Heart left ventricle (tissue), 16 donors: ENCODE measurements around the gene NUDC. TPM values are rescaled to one million over a fixed set of nuclear protein-coding genes. Genes with fewer than 3 reads are reported as not detected.

ENCODE experiments used
- ATAC-seq, 4 donors: fragments of 200-7000 bp; cut with Tn5 transposase; one replicate each; pipeline ENCODE4 v1.9.1; 2020 to 2022; ENCODE audit warnings: moderate library complexity in 4 of 4, mild to moderate bottlenecking in 3 of 4, moderate number of reproducible peaks in 1 of 4
- DNase-seq, 5 donors: peaks; one replicate each; pipeline ENCODE4 v3.0.0-alpha.2; 2020
- H3K27ac ChIP-seq, 12 donors: fragments of 200-600 bp; sonication (generic) in 4 of 12; one replicate each; pipeline versions ENCODE4 v1.5.0 to v1.8.0; 2016 to 2022; ENCODE audit warnings: mild to moderate bottlenecking in 2 of 12
- H3K27me3 ChIP-seq, 9 donors: fragments of 200-600 bp; sonication (generic) in 2 of 9; one replicate each; pipeline versions ENCODE4 v1.5.1 to v1.8.0; 2016 to 2022; ENCODE audit warnings: mild to moderate bottlenecking in 3 of 9
- H3K36me3 ChIP-seq, 9 donors: fragments of 200-600 bp; sonication (generic) in 2 of 9; one replicate each; pipeline versions ENCODE4 v1.5.0 to v1.8.0; 2018 to 2022; ENCODE audit warnings: mild to moderate bottlenecking in 2 of 9
- H3K4me1 ChIP-seq, 12 donors: fragments of 200-600 bp; sonication (generic) in 4 of 12; one replicate each; pipeline versions ENCODE4 v1.5.0 to v1.8.0; 2016 to 2022; ENCODE audit warnings: mild to moderate bottlenecking in 3 of 12
- H3K4me3 ChIP-seq, 12 donors: fragments of 200-600 bp; sonication (generic) in 4 of 12; one replicate each; pipeline versions ENCODE4 v1.5.0 to v1.8.0; 2017 to 2022; ENCODE audit warnings: mild to moderate bottlenecking in 9 of 12, moderate library complexity in 4 of 12
- H3K9me3 ChIP-seq, 12 donors: fragments of 200-600 bp; sonication (generic) in 4 of 12; one replicate each; pipeline versions ENCODE4 v1.5.0 to v1.8.0; 2016 to 2022; ENCODE audit warnings: mild to moderate bottlenecking in 1 of 12
- POLR2A ChIP-seq, 2 donors: fragments of 450-650 bp; IDR thresholded peaks; one replicate each; pipeline ENCODE4 v1.6.1; 2017; ENCODE audit warnings: antibody characterized with exemption in 2 of 2, mild to moderate bottlenecking in 2 of 2, moderate library complexity in 2 of 2
- WGBS, 4 donors: extraction: QIAGEN DNeasy Blood & Tissue Kit in 2 of 4; methylation state at CpG; one replicate each; pipeline versions ENCODE4 v1.1.5 to v1.1.7; 2013 to 2018; 5-methylcytosine and 5-hydroxymethylcytosine counted together
- intact Hi-C, 10 donors: fragments of 100-400 bp; cut with DNase I; formaldehyde crosslinking; loops; one replicate each; pipeline versions ENCODE4 v1.11.1 to v1.14.2; 2022
- polyA plus RNA-seq, 2 donors: library from polyadenylated mRNA; stranded (reverse); fragments of 200-250 nt; gene quantifications; one replicate each; pipeline ENCODE4 v1.2.3, GENCODE V29; 2013
- total RNA-seq, 9 donors: library from RNA; depleted of rRNA in 2 of 9; stranded (reverse); fragments of >200 nt in 2 of 9; fragmentation: NEBNext Ultra II Directional in 3 of 9; extraction: Animal tissue kit (Norgen Biotek cat#: 25700) in 3 of 9; gene quantifications; one replicate each; pipeline versions ENCODE4 v1.1.0 to v1.2.4, GENCODE V29; 2016 to 2023
- TF ChIP-seq, protein P1 (sequence below), 12 donors: fragments of 200-600 bp; sonication (generic) in 4 of 12; IDR thresholded peaks; one replicate each; pipeline versions ENCODE4 v1.5.0 to v1.8.0; 2018 to 2022; ENCODE audit warnings: antibody characterized with exemption in 12 of 12, mild to moderate bottlenecking in 5 of 12
- donor health status: ischemic (EF 13 %, LVEDD 7.1; RV severe dilation, severe dysfunction).
- donor health status: healthy with polysubstance abuse.
- donor health status: DM: no; HTN: yes; CAD: no.
- donor health status: DM: no; HTN: no; CAD: no.
- donor health status: ischemic (EF 25% LVEDD 6.9; RV normal size, moderate dysfunction).
- donor health status: ischemic (EF 25% LVEDD 5.7; RV mildly dilated, moderate dysfunction).
- donor health status: healthy.
- donor health status: DM: yes; HTN: yes; CAD: no.
- donor health status: ischemic (EF 35%, LVEDD 5.7; RV mildly dilated, moderate dysfunction).
- donor health status: nonischemic (EF 11% LVEDD 7.7; RV severe dilation, severe dysfunction).
- donor health status: DM: yes; HTN: yes; CAD: no.
- donor health status: PGD.
- donor health status: ischemic (EF 29% LVEDD 5.4; RV normal size, mild dysfunction).
- donor health status: nonischemic (EF 23%, LVEDD 6.1; RV moderate dilation, normal function).

Gene NUDC
- total and polyA plus RNA-seq, 11 donors = 53.6 to 99.6 (median 60.8) TPM

DNA sequence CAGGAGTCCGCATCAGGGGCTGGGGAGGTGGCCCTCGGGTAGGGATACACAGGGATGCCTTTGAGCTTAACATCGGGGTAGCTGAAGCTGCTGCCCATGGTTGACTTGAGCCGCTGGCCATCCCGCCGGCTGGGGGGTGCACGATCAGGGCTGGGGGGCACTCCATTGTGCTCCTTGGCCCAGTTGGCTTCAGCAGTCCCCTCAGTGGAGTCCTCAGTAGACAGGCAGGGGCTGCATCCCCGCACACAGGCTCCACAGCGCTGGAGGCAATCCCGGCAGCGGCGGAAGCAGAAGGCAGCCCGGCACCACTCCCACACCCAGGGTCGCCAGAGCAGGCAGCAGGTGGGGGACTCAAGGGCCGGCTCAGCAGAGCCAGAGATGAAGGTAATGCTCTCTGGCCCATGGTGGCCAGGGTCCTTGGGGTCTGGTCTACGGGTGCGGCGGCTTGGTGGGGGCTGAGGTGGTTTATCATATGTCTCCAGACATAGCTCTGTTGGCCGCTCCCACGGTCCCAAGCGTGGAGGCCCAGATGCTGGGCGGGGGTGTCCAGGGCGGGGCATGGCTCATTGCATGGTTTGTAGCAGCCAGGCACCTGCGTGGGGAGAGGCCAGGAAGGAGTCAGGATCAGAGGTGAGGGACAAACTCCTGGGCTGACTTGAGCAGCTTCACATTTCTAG, 30.4 kb downstream of the NUDC start:
- TF ChIP-seq, protein P1, sequence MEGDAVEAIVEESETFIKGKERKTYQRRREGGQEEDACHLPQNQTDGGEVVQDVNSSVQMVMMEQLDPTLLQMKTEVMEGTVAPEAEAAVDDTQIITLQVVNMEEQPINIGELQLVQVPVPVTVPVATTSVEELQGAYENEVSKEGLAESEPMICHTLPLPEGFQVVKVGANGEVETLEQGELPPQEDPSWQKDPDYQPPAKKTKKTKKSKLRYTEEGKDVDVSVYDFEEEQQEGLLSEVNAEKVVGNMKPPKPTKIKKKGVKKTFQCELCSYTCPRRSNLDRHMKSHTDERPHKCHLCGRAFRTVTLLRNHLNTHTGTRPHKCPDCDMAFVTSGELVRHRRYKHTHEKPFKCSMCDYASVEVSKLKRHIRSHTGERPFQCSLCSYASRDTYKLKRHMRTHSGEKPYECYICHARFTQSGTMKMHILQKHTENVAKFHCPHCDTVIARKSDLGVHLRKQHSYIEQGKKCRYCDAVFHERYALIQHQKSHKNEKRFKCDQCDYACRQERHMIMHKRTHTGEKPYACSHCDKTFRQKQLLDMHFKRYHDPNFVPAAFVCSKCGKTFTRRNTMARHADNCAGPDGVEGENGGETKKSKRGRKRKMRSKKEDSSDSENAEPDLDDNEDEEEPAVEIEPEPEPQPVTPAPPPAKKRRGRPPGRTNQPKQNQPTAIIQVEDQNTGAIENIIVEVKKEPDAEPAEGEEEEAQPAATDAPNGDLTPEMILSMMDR (IDR thresholded peaks at IDR 0.05) = no peak
- no peak for TF ChIP-seq POLR2A (IDR thresholded peaks at IDR 0.05)
- no peak for ATAC-seq
- Histone ChIP-seq H3K27ac (no peak overlapping the region), H3K4me1 (peaks cover 0 to 15% (median 1%) of the 10 kb centered on the region in 12 donors), H3K4me3 (no peak overlapping the region), H3K27me3 (peaks cover 0 to 12% (median 0%) of the 10 kb centered on the region in 9 donors), H3K36me3 (peaks cover 0 to 6% (median 0%) of the 10 kb centered on the region in 9 donors), H3K9me3 (peaks cover 0 to 13% (median 3%) of the 10 kb centered on the region in 12 donors)
- no peak for DNase-seq
- intact Hi-C loops = no loop called here
- WGBS, 4 donors = 87 to 95% (median 90%) methylated on average over 23 to 24 of the region's 24 CpGs

DNA sequence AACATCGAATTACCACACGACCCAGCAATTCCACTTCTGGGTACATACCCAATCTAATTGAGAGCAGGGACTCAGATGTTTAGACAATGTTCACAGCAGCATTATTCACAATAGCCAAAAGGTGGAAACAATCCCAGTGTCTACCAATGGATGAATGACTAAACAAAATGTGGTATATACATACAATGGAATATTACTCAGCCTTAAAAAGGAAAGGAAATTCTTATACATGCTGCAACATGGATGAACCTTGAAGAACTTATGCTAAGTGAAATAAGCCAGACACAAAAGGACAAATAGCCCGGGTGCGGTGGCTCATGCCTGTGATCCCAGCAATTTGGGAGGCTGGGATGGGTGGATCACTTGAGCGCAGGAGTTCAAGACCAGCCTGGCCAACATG, 31.8 kb downstream of the NUDC start:
- H3K4me3 ChIP-seq = no peak overlapping the region
- intact Hi-C loops = no loop called here
- TF ChIP-seq, protein P1 (IDR thresholded peaks at IDR 0.05) = no peak
- TF ChIP-seq POLR2A (IDR thresholded peaks at IDR 0.05) = no peak
- no peak for ATAC-seq
- peaks cover 0 to 15% (median 1%) of the 10 kb centered on the region in 12 donors for H3K4me1 ChIP-seq
- DNase-seq = peak in 1 of 5 donors; percentile 1
- 95 to 97% (median 96%) methylated on average over 5 of the region's 5 CpGs for WGBS, 4 donors
- peaks cover 0 to 27% (median 4%) of the 10 kb centered on the region in 9 donors for H3K27me3 ChIP-seq
- H3K27ac ChIP-seq = no peak overlapping the region
- H3K36me3 ChIP-seq = no peaks in the 10 kb centered on the region
- peaks cover 0 to 15% (median 3%) of the 10 kb centered on the region in 12 donors for H3K9me3 ChIP-seq

DNA sequence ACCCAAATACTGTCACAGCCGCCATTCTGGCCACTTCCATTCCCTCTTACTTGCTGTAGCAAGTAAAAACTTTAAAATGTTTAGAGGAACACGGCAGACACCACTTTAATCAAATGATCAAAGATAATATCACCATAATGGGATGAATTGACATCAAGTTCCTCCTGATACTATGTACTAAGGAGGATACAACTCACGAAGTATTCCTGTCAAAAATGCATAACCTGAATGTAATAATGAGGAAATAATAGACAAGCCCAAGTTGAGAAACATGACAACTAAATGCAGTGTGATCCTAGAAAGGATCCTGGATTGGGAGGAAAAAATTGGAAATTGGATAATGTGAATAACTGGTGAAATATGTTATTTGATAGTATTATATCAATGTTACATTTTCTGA, 34.8 kb downstream of the NUDC start:
- H3K27me3 ChIP-seq = peaks cover 9 to 55% (median 28%) of the 10 kb centered on the region in 9 donors
- 72 to 78% (median 76%) methylated on average over 3 of the region's 3 CpGs for WGBS, 4 donors
- ATAC-seq = no peak

DNA sequence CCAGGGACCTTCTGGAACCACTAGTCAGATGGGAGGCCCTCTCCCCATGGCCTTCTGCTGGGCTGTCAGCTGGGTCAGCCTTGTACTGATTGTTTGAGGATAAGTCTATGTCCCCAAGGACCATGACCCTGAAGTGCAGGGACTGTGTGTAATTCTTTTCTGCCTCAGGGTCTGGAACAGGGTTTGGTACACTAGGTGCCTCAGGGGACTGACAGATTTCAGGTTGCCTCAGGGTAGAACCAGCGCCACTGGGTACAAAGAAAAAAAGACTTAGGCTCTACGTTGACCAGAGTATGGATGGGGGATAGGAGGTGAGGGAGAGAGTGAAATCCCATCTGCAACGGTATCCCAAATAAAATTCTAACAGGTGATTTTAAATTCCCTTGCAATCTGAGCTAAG, 35.8 kb downstream of the NUDC start:
- Histone ChIP-seq H3K4me3 (no peak overlapping the region), H3K27ac (no peak overlapping the region), H3K36me3 (no peaks in the 10 kb centered on the region), H3K27me3 (peaks cover 9 to 59% (median 28%) of the 10 kb centered on the region in 9 donors), H3K9me3 (peaks cover 0 to 15% (median 3%) of the 10 kb centered on the region in 12 donors), H3K4me1 (peaks cover 0 to 12% (median 6%) of the 10 kb centered on the region in 12 donors)
- 87 to 89% (median 87%) methylated on average over 3 of the region's 3 CpGs for WGBS, 4 donors
- no peak for TF ChIP-seq POLR2A (IDR thresholded peaks at IDR 0.05)
- TF ChIP-seq, protein P1 (IDR thresholded peaks at IDR 0.05) = no peak
- no peak for DNase-seq
- no peak for ATAC-seq
- intact Hi-C loops = no loop called here

More for the DNA sequence above, 34.8 kb downstream of the NUDC start:
- DNase-seq = no peak
- Histone ChIP-seq H3K4me3 (no peak overlapping the region), H3K27ac (no peak overlapping the region), H3K4me1 (peaks cover 0 to 12% (median 6%) of the 10 kb centered on the region in 12 donors), H3K36me3 (no peaks in the 10 kb centered on the region), H3K9me3 (peaks cover 0 to 15% (median 3%) of the 10 kb centered on the region in 12 donors)
- intact Hi-C loops = no loop called here
- TF ChIP-seq, protein P1 (IDR thresholded peaks at IDR 0.05) = no peak
- no peak for TF ChIP-seq POLR2A (IDR thresholded peaks at IDR 0.05)
